H1 (cell line): ENCODE data around the gene PLCB4. TPM values are rescaled to one million over a fixed set of nuclear protein-coding genes. Genes with fewer than 3 reads are reported as not detected.

ENCODE experiments used
- CTCF ChIA-PET: fragments of 300-600 bp; sonication (Branson Sonifier 250); formaldehyde crosslinking; loops from one replicate; lab custom pipeline; 2021; ENCODE audit not compliant: partially characterized antibody; lab: Charles Lee
- POLR2A ChIA-PET: fragments of 300-600 bp; sonication (Branson Sonifier 250); formaldehyde crosslinking; loops from one replicate; lab custom pipeline; 2021; ENCODE audit warnings: inconsistent platforms; ENCODE audit not compliant: partially characterized antibody; lab: Charles Lee
- DNase-seq, 2 experiments: peaks; one replicate each; pipeline versions ENCODE4 v3.0.0 to v3.0.0-alpha.2; 2010 to 2022; ENCODE audit warnings: low spot score in 2 of 2, low read depth in 1 of 2, mixed read lengths in 1 of 2
- FAIRE-seq: peaks from 2 replicates; lab custom pipeline; 2011; peaks lifted over from hg19 to GRCh38; lab: Jason Lieb, UNC
- H2AFZ ChIP-seq: 2 replicates; pipeline ENCODE4 v1.8.1; 2012; ENCODE audit warnings: low read length, inconsistent platforms
- H2AK5ac ChIP-seq: 2 replicates; pipeline ENCODE4 v1.6.1; 2013; ENCODE audit warnings: low read depth, low read length
- H2BK120ac ChIP-seq: replicated peaks from 2 replicates; pipeline ENCODE3; 2013; ENCODE audit warnings: low read depth, low read length, inconsistent platforms
- H2BK12ac ChIP-seq: 2 replicates; pipeline ENCODE4 v1.6.1; 2013; ENCODE audit warnings: low read depth, low read length
- H2BK15ac ChIP-seq: 2 replicates; pipeline ENCODE4 v1.6.1; 2013; ENCODE audit warnings: low read length
- H2BK20ac ChIP-seq: 2 replicates; pipeline ENCODE4 v1.6.1; 2013; ENCODE audit warnings: low read length
- H2BK5ac ChIP-seq: 2 replicates; pipeline ENCODE4 v1.6.1; 2013; ENCODE audit warnings: low read depth, low read length
- H3K14ac ChIP-seq: 2 replicates; pipeline ENCODE4 v1.6.1; 2013; ENCODE audit warnings: inconsistent platforms; ENCODE audit not compliant: insufficient read length
- H3K18ac ChIP-seq: 2 replicates; pipeline ENCODE4 v1.6.1; 2013; ENCODE audit warnings: low read length; ENCODE audit errors: extremely low read depth
- H3K23ac ChIP-seq: 2 replicates; pipeline ENCODE4 v1.6.1; 2013; ENCODE audit warnings: inconsistent platforms; ENCODE audit not compliant: insufficient read length
- H3K23me2 ChIP-seq: 2 replicates; pipeline ENCODE4 v1.6.1; 2013; ENCODE audit warnings: low read depth, low read length
- H3K27ac ChIP-seq: 2 replicates; pipeline ENCODE4 v1.6.1; 2011; ENCODE audit warnings: low read depth, low read length, inconsistent platforms
- H3K27me3 ChIP-seq, 4 experiments: replicated peaks in 1 of 4; 1 replicate in 1 of 4; 2 replicates in 3 of 4; pipeline versions ENCODE4 v1.6.1 to v1.8.1; 2011 to 2013; ENCODE audit warnings: low read length in 3 of 4, mild to moderate bottlenecking in 3 of 4, inconsistent platforms in 2 of 4, mixed read lengths in 2 of 4, moderate library complexity in 1 of 4; ENCODE audit not compliant: control insufficient read depth in 3 of 4, insufficient read depth in 3 of 4; ENCODE audit errors: extremely low read depth in 1 of 4
- H3K36me3 ChIP-seq, 4 experiments: 2 replicates each; pipeline versions ENCODE4 v1.6.1 to v1.8.1; 2011 to 2013; ENCODE audit warnings: mild to moderate bottlenecking in 4 of 4, low read length in 3 of 4, moderate library complexity in 2 of 4, control low read depth in 1 of 4, inconsistent platforms in 1 of 4; ENCODE audit not compliant: insufficient read depth in 4 of 4, control insufficient read depth in 2 of 4
- H3K4ac ChIP-seq: replicated peaks from 2 replicates; pipeline ENCODE3; 2013; ENCODE audit warnings: low read length, low read depth, mixed read lengths, inconsistent platforms; ENCODE audit not compliant: insufficient read length
- H3K4me1 ChIP-seq, 4 experiments: replicated peaks in 1 of 4; 1 replicate in 1 of 4; 2 replicates in 3 of 4; pipeline versions ENCODE4 v1.6.1 to v1.8.1; 2011 to 2013; ENCODE audit warnings: low read length in 3 of 4, inconsistent platforms in 2 of 4, mixed read lengths in 1 of 4; ENCODE audit not compliant: insufficient read depth in 4 of 4, control insufficient read depth in 3 of 4
- H3K4me2 ChIP-seq, 2 experiments: 2 replicates each; pipeline versions ENCODE4 v1.6.1 to v1.8.1; 2011 to 2013; ENCODE audit warnings: low read depth in 2 of 2, low read length in 2 of 2, control low read depth in 1 of 2, inconsistent platforms in 1 of 2, mild to moderate bottlenecking in 1 of 2; ENCODE audit not compliant: insufficient read depth in 1 of 2
- H3K4me3 ChIP-seq, 4 experiments: fragments of 200-600, 300-600 bp in 1 of 4; sonication (generic), shearing (Covaris generic), sonication (Bioruptor Twin) in 1 of 4; 2 replicates each; pipeline versions ENCODE4 v1.5.1 to v1.8.1; 2011 to 2016; ENCODE audit warnings: low read length in 4 of 4, low read depth in 3 of 4, control low read depth in 2 of 4, inconsistent platforms in 2 of 4, mild to moderate bottlenecking in 2 of 4, mixed read lengths in 1 of 4, moderate library complexity in 1 of 4; ENCODE audit not compliant: insufficient read depth in 2 of 4; ENCODE audit errors: extremely low read depth in 1 of 4
- H3K56ac ChIP-seq: replicated peaks from 2 replicates; pipeline ENCODE3; 2013; ENCODE audit warnings: low read depth, mild to moderate bottlenecking, mixed read lengths, low read length, inconsistent platforms; ENCODE audit not compliant: insufficient read length
- H3K79me1 ChIP-seq: 2 replicates; pipeline ENCODE4 v1.6.1; 2013; ENCODE audit warnings: low read depth, low read length, control low read depth
- H3K79me2 ChIP-seq, 2 experiments: 2 replicates each; pipeline versions ENCODE4 v1.6.1 to v1.8.1; 2012 to 2013; ENCODE audit warnings: low read length in 2 of 2, mild to moderate bottlenecking in 2 of 2, inconsistent platforms in 1 of 2; ENCODE audit not compliant: insufficient read depth in 2 of 2, control insufficient read depth in 1 of 2
- H3K9ac ChIP-seq, 4 experiments: replicated peaks in 1 of 4; 1 replicate in 1 of 4; 2 replicates in 3 of 4; pipeline versions ENCODE4 v1.6.1 to v1.8.1; 2011 to 2013; ENCODE audit warnings: low read depth in 3 of 4, low read length in 3 of 4, control low read depth in 2 of 4, mild to moderate bottlenecking in 2 of 4, moderate library complexity in 2 of 4, inconsistent platforms in 1 of 4; ENCODE audit errors: extremely low read depth in 1 of 4
- H3K9me3 ChIP-seq, 2 experiments: 2 replicates each; pipeline versions ENCODE4 v1.6.1 to v1.8.1; 2012 to 2013; ENCODE audit warnings: mild to moderate bottlenecking in 2 of 2, moderate library complexity in 2 of 2, control low read depth in 1 of 2, inconsistent platforms in 1 of 2, low read depth in 1 of 2, low read length in 1 of 2, mixed read lengths in 1 of 2; ENCODE audit not compliant: insufficient read depth in 2 of 2
- H4K20me1 ChIP-seq, 2 experiments: replicated peaks in 1 of 2; 2 replicates each; pipeline versions ENCODE3 to v1.8.1; 2011 to 2013; ENCODE audit warnings: inconsistent platforms in 2 of 2, low read length in 2 of 2, mild to moderate bottlenecking in 1 of 2; ENCODE audit not compliant: insufficient read depth in 2 of 2, control insufficient read depth in 1 of 2
- H4K5ac ChIP-seq: 2 replicates; pipeline ENCODE4 v1.6.1; 2013; ENCODE audit warnings: low read length, low read depth, mixed read lengths, inconsistent platforms; ENCODE audit not compliant: insufficient read length
- H4K8ac ChIP-seq: 2 replicates; pipeline ENCODE4 v1.8.0; 2013; ENCODE audit warnings: mild to moderate bottlenecking, moderate library complexity, low read length, inconsistent platforms; ENCODE audit not compliant: insufficient read depth; ENCODE audit errors: extremely low read depth
- H4K91ac ChIP-seq: replicated peaks from 2 replicates; pipeline ENCODE3; 2013; ENCODE audit warnings: low read length, mixed read lengths, inconsistent platforms; ENCODE audit not compliant: insufficient read length
- BACH1 ChIP-seq: IDR thresholded peaks from 2 replicates; pipeline ENCODE4 v1.6.1; 2012; ENCODE audit warnings: low read length, improper control_type of control experiment
- GABPA ChIP-seq: IDR thresholded peaks from 2 replicates; pipeline ENCODE4 v1.6.1; 2011; ENCODE audit warnings: mild to moderate bottlenecking, low read length, moderate library complexity, borderline replicate concordance; ENCODE audit not compliant: insufficient read depth
- JUND ChIP-seq: IDR thresholded peaks from 2 replicates; pipeline ENCODE4 v1.6.1; 2011; ENCODE audit warnings: mild to moderate bottlenecking, improper control_type of control experiment, low read length
- RAD21 ChIP-seq, 2 experiments: IDR thresholded peaks in 1 of 2; conservative IDR thresholded peaks in 1 of 2; 2 replicates each; pipeline ENCODE4 v1.6.1; 2011; ENCODE audit warnings: low read depth in 2 of 2, low read length in 2 of 2, improper control_type of control experiment in 1 of 2, inconsistent platforms in 1 of 2, mild to moderate bottlenecking in 1 of 2, moderate library complexity in 1 of 2
- TAF1 ChIP-seq: IDR thresholded peaks from 2 replicates; pipeline ENCODE4 v1.6.1; 2011; ENCODE audit warnings: mild to moderate bottlenecking, low read depth, low read length
- TBP ChIP-seq: IDR thresholded peaks from 2 replicates; pipeline ENCODE4 v1.6.1; 2011; ENCODE audit warnings: low read depth, low read length, improper control_type of control experiment
- YY1 ChIP-seq: IDR thresholded peaks from 2 replicates; pipeline ENCODE4 v1.6.1; 2011; ENCODE audit warnings: low read depth, mild to moderate bottlenecking, low read length
- WGBS, 2 experiments: shearing (Covaris generic) in 1 of 2; methylation state at CpG; one replicate each; pipeline versions ENCODE4 v1.1.6 to v1.1.7; 2013 to 2015; ENCODE audit warnings: low lambda C conversion rate in 2 of 2, mixed read lengths in 2 of 2, inconsistent platforms in 1 of 2, low coverage in 1 of 2, missing lambda C conversion rate in 1 of 2; ENCODE audit not compliant: insufficient replicate concordance in 2 of 2, insufficient coverage in 1 of 2, insufficient read length in 1 of 2; ENCODE audit errors: extremely low coverage in 1 of 2, missing lambda C conversion rate in 1 of 2; 5-methylcytosine and 5-hydroxymethylcytosine counted together
- polyA plus RNA-seq, 7 experiments: library from polyadenylated mRNA; depleted of rRNA in 3 of 7; stranded (reverse) in 5 of 7; unstranded in 2 of 7; fragments of >200 nt in 5 of 7; fragments of 200-250 nt in 2 of 7; gene quantifications; 1 replicate in 5 of 7; 2 replicates in 1 of 7; 4 replicates in 1 of 7; pipeline versions ENCODE4 v1.2.1 to v1.2.3, GENCODE V29; 2011 to 2013; ENCODE audit warnings: missing spikeins in 2 of 7, mixed read lengths in 2 of 7
- total RNA-seq: library from RNA; stranded (reverse); fragmentation: NEBNext Ultra II Directional; extraction: Animal tissue kit (Norgen Biotek cat#: 25700); gene quantifications from 2 replicates; pipeline ENCODE4 v1.2.1, GENCODE V29; 2021

The PLCB4 gene
- total and polyA plus RNA-seq, 2 of the 8 experiments (the other 6 are each of a cell fraction or from before 2014, with no cell fraction given) = 3.2 to 14.1 TPM

- Histone ChIP-seq H3K27me3 (no peaks in the 10 kb centered on the region), H3K56ac (no peak overlapping the region), H3K4me3 (no peak overlapping the region), H3K18ac (no peak overlapping the region), H3K9me3 (no peaks in the 10 kb centered on the region), H3K36me3 (no peaks in the 10 kb centered on the region), H4K20me1 (no peaks in the 10 kb centered on the region), H3K23me2 (no peaks in the 10 kb centered on the region), H4K8ac (no peak overlapping the region), H2BK15ac (no peak overlapping the region), H2AK5ac (no peak overlapping the region), H4K91ac (no peak overlapping the region), H3K9ac (no peak overlapping the region), H2BK5ac (no peak overlapping the region), H3K4ac (no peak overlapping the region), H3K4me1 (no peaks in the 10 kb centered on the region), H2BK12ac (no peak overlapping the region), H3K14ac (no peak overlapping the region), H3K27ac (no peak overlapping the region), H3K79me2 (no peaks in the 10 kb centered on the region), H2BK20ac (no peak overlapping the region), H3K79me1 (no peaks in the 10 kb centered on the region), H4K5ac (no peak overlapping the region), H2BK120ac (no peak overlapping the region), H3K23ac (no peak overlapping the region), H3K4me2 (no peak overlapping the region), H2AFZ (no peak overlapping the region)
- ChIA-PET CTCF (interaction anchor here (1.3 to 1.7 kb wide), 2 partner anchors 17 to 79 kb away, joined by 4 to 5 read pairs; no protein-coding TSS in a partner anchor), POLR2A (no interaction called here)
- TF ChIP-seq BACH1 (no peak), JUND (no peak), TAF1 (no peak), GABPA (no peak), YY1 (no peak), RAD21 (IDR thresholded peaks at IDR 0.05 in 1 of 2, conservative IDR thresholded peaks at IDR 0.05 in 1 of 2; ENCODE audit: low read depth in 2 of 2, low read length in 2 of 2) (no peak), TBP (no peak)
- WGBS, 2 experiments = 93% methylated on average over 4 of the region's 4 CpGs; no CpG with 5 or more reads in 1 of the 2 experiments
- no peak for FAIRE-seq
- DNase-seq = no peak
Measured at GRCh38 chr20:9487231-9487630, 418.3 kb downstream of the PLCB4 start.
